Measurements from ENCODE around the gene KDM1A. TPM values are rescaled to one million over a fixed set of nuclear protein-coding genes. Genes with fewer than 3 reads are reported as not detected.

Gene KDM1A
- polyA plus RNA-seq, 3 donors = 131 to 139 (median 138) TPM

DNA sequence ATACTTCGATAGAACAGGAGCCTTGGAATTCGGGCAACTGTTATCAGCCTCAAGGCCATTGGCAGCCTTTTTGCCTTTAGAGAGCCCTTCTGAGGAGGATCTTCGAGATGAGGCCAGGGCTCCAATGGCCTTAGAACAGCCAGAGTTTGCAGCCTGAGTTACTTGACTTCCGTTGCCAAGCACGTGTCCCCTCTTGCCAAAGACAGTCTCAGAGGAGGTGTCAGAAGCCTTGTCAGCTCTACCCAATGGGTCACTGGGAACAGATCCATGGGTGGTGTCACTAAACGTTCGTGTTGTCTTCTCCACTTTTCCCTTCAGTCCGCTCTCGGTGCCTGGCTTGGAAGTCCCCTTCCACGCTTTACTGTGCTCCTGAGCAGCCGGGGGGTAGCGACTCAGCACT lies 73.2 kb downstream of the KDM1A start:
- no peak for DNase-seq (ENCODE audit: extremely low read depth in 1 of 11, low read depth in 9 of 11, low spot score in 4 of 11)

DNA sequence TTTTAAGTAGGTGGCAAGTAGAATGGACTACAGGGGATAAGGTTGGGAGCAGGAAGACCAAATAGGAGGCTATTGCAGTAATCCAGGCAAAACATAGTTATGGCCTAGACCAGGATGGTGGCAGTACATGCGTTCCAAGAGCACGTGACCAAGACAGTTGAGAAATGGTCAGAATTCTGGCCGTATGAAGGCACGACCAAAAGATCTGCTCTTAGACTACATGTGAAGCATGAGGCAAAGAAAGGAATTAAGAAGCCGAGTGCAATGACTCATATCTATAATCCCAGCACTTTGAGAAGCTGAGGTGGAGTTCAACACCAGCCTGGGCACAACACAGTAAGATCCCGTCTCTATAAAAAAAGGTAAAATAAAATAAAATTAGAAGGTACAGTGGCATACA lies 78.0 kb downstream of the KDM1A start:
- DNase-seq (ENCODE audit: extremely low read depth in 1 of 11, low read depth in 9 of 11, low spot score in 4 of 11) = no peak

DNA sequence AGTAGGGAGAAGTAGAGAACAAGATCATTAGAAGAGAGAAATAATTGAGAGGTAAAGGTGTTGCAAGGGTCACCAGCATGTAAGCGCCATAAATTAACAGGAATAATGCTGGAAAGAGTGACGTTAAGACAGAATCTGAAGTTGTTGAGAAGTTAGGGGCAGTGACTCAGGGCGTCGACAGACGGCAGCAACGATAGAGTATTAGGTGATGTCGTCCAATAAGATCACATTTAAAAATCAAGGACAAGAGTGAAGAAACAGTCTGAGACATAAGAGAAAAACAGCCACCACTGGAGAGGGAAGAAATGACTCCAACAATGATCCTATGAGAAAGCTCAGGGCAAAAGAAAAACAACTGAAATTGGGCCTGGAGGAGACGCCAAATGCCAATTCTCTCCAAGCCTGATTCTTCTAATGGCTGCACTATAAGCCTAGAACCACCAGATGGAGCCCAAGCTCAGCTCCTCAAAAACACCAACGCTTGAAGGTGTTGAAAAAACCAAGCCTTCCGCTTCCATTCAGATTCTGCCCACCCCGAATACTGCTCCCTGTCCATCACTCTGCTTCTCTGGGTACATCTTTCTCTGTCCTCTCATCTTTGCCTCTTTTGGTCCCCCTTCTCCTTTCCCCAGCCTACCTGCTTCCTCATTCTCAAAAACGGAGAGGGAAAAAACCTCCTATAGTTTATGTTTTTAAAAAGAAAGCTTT lies 79.3 kb downstream of the KDM1A start:
- DNase-seq (ENCODE audit: extremely low read depth in 1 of 11, low read depth in 9 of 11, low spot score in 4 of 11) = peak; percentile 13 to 66 (median 58)

DNA sequence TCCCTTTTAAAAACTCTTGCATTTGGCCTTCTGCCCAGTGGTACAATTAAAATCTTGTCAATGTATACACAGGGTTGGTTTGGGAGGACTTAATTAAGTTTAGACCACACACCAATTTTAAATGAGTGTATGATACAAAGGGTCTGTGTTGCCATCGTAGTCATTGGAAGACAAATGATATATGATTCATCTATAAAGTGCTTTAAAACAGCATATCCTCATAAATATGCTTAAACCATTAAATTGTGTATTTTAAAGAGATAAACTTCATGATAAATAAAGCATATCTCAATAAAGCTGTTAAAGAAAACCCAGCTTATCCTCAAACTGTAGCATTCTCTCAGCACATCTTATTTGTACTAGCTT lies 79.9 kb downstream of the KDM1A start:
- no peak for DNase-seq (ENCODE audit: extremely low read depth in 1 of 11, low read depth in 9 of 11, low spot score in 4 of 11)

DNA sequence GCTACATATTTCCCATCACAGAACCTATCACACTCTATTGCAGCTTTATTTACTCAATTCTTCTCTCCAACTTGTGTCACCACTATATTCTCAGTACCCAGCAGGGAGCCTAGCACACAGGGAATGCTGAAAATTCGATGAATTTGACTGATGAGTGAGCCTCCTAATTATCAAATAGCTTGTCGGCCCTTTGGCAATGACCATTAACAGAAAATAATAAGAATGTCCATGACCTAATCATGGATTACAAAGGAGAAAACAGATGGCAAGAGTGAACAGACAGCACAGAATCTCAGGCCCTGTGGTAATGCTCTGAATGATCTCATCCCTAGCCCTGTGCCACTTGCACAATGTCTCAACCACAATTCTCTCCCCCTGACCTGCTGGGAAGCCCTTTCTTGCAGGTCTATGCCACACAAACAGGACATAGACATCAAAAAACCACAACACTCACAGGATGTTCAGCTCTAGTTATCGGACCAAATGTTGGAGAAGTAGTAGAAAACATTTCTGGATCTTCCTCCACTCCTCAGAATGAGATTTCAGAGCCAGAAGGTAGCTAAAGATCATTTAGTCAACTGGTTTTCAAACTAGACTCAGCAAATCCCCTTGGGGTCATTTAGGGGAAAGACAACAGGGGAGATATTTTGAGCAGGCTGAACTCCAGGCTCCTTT lies 80.9 kb downstream of the KDM1A start:
- DNase-seq (ENCODE audit: extremely low read depth in 1 of 11, low read depth in 9 of 11, low spot score in 4 of 11) = no peak

DNA sequence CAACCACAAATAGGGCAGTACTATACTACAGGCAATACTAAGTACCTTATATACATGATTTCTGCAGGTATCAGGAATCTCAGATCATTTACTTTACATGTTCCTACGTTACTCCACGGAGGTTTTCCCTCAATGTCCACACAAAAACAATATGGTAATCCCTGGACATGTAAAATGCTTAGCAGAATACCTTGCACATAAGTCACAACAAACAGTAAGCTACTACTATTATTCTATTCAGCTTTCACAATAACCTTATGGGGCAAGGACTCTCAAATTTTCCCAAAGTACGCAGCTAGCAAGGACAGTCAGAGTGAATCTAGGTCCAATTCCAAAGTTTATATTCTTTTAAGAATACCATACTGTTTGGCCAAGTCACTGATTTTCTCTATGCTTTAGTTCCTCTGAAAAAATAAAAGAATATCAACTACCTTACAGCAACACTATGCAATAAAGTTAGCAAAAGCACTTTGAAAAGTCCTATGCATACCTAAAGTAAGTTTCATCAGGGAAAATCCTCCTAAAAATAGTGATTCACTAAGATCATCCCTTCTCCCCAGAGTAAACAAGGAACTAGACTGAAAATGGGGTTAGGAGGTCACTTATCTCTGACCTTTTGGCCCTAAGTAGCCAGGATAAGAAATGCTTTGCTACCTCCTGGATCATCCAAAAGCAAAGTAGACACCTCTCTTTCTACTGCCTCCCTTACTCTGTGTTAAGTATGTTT lies 82.0 kb downstream of the KDM1A start:
- no peak for DNase-seq (ENCODE audit: extremely low read depth in 1 of 11, low read depth in 9 of 11, low spot score in 4 of 11)

DNA sequence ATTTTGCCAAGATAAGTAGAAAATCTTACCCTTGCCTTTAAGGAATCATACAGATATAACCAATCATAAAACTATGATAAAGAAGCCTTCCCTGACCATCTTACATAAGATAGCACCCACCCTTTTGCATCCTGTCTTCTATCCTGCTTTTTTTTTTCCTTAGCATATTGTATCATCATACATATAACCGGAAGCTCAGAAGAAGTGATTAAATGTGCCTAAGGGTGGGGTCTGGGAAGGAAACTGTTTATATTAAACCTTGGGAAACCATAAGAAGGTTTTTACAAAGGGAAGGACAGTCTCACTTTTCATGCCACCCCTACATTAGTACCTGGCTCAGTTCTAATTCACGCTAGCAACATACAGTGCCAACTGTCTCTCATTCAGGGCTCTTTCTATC lies 82.6 kb downstream of the KDM1A start:
- DNase-seq (ENCODE audit: extremely low read depth in 1 of 11, low read depth in 9 of 11, low spot score in 4 of 11) = no peak

DNA sequence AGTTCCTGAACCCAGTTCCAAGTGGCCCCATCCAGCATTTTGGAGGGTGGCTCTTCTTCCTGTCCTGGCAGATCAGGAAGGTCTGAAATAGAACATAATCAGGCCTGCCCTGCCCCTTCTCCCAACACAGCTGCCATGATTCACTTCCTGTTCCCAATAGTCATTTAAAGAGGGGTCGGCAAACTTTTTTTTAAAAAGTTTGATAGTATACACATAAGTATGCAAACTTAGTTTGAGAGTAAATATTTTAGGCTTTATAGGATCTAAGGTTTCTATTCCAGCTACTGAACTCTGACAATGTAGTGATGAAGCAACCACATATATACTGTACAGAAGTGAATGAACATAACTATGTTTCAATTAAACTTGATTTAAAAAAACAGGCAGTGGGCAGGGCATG lies 83.0 kb downstream of the KDM1A start:
- no peak for DNase-seq (ENCODE audit: extremely low read depth in 1 of 11, low read depth in 9 of 11, low spot score in 4 of 11)

DNA sequence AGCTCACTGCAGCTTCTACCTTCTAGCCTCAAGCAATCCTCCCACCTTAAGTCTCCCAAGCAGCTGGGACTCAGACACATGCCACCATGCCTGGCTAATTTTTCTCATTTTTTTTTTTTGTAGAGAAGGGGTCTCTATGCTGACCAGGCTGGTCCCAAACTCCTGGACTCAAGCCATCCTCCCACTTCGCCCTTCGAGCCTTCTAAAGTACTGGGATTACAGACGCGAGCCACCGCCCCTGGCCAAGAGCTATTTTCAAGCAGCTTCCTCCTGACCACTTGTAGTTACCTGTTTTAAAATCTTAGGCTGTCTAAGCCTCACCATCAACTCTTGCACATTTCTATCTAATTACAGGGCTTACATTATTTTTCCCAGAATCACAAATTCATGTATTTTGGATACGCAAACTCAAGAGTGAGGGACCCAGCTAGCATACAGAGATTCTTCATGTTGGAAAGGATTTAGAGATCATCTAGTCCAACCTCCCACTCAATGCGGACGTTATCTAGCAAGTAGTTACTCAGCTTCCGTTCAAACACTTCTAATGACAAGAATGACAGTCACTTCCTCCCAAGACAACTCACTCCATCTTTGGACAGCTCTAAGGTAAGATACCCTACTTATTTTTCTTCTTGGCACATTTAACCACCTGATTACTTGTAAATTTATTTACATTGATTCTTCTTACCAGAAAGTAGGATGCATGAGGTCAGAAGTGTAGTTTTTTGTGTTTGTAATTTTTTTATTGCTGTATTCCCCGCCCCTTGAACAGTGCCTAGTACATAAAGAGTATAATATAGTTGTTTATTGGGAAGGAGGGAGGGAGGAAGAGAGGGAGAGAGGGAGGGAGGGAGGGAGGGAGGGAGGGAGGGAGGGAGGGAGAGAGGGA lies 84.0 kb downstream of the KDM1A start:
- DNase-seq (ENCODE audit: extremely low read depth in 1 of 11, low read depth in 9 of 11, low spot score in 4 of 11) = no peak

DNA sequence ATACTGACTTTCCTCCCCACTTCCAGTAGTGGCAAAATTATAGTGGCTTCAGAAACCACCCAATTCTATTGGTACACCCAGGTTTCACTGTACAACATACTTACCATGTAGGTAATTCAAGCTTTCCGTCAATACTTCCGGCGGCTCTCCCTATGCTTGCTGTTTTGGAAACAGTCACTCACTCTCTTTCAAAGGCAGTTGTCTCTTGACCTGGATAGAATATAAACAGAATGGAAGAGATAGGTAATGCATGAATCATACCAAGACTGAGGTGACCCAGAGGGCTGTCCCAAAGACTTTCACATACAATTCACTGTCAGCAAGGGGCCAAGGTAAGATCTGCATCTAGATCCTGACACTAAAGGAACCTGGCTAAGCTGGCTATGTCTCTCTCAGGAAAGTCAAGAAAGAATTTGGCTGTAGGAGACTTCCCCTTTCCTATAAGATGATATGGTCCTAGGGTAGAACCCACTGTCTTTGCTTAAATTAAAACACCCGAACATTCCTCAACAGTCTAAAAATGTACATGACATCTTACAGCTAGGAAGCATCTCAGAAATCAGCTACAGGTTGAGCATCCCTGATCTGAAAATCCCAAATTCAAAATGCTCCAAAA lies 89.8 kb downstream of the KDM1A start:
- DNase-seq (ENCODE audit: extremely low read depth in 1 of 11, low read depth in 9 of 11, low spot score in 4 of 11) = no peak

DNA sequence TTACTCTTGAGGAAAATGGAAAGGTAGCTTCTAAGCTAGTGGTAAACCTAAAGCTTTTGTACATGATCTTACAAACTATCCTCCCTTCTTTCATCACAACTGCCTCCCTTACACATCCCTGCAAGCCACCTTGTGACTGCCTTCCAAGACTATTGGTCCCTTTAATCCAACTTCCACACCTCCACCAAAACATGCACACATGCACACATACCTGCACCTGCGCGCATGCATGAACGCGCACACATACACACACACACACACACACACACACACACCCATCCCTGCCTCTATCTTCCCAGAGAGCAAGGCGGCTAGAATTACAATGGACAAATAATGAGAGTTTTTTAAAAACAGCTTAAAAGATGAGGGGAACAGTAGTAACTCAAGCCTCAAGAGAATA lies 91.1 kb downstream of the KDM1A start:
- no peak for DNase-seq (ENCODE audit: extremely low read depth in 1 of 11, low read depth in 9 of 11, low spot score in 4 of 11)

DNA sequence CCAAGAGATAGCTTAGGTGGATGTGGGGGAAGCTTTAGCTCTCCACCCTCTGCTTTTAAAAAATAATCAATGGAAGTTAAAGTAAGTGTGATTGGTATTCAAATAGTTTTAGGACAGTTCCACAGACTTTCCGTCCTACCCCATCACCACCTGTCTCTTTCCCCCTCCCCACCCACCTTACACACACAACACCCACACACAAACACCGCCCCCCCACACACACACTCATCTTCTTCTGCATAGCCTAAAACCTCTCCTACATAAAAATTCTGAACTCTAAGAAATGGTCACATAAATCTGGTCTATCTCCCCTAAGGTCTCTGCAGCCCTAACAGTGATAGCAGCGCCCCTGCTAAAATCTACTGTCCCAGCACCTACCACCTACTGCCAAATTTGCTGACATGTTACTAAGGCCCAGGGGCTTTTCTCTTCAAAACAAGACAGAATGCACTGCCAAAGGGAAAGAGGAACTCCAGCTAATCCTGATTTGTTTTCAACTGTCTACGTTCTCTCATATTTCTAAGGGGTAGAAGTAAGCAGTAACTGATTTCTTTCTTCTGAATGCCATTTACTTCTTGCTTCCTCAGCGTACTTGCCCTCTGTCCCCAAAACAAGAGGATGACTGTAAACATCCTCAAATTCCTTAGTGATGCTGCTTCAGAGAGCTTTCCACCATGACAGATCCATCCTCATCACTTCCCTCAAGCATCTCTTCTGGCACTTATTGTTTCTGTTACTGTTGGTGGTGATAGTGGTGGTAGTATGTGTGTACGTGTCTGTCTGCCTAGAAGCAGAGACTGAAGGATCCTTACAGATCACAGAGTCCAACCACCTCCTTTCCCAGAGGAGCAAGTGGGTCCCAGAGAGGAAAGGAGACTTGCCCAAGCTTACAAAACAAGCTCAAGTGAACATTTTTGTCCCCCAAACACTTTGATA lies 92.6 kb downstream of the KDM1A start:
- DNase-seq (ENCODE audit: extremely low read depth in 1 of 11, low read depth in 9 of 11, low spot score in 4 of 11) = no peak

DNA sequence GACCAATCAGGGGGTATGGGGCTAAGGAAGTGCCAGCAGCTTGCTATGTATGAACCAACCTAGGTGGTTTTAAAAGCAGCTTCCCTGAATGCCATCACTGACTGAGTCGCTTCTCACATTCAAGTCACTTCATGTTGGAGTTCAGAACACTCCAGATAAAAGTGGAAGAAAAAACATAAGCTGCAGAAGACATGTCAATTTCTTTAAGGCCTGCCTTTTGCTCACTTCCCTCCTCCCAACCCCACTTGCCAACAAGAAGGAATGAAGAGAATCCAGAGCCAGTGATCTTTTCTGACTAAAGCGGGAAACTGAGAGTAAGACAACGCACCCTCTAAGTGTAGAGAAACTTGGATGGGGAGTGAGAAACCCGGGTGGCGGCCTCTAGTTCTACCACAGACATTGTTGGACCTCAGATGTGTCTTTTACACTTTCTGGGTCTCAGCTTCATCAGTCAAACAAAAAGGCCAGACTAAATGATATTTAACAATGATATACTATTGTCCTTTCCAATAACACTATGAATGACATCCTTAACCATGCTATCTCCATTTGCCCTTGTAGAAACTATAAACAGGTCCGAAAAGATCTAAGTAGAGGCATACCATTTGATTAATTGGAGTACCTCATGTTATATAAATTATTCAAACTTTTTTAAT lies 95.3 kb downstream of the KDM1A start:
- no peak for DNase-seq (ENCODE audit: extremely low read depth in 1 of 11, low read depth in 9 of 11, low spot score in 4 of 11)

DNA sequence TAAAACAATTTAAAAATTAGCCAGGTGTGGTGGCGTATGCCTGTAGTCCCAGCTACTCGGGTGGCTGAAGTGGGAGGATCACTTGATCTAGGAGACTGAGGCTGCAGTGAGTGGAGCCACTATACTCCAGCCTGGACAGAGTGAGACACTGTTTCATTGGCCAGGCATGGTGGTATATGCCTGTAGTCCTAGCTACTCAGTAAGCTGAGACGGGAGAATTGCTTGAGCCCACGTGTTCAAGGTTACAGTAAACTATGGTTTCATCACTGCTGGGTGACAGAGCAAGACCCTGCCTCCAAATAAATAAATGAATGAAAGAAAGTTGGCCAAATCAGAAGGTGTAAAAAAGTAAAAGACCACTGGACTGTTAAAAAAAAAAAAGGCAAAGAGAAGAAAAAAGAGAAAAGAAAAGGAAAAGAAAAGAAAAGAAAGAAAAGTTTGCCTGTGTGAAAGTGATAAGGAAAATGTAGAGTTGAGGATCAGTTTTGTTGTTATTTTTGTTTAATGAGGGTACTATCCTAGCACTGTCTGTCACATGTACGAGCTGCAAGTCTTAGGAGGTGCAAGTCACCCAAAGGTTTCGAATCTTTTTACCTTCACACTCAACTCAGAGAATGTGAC lies 97.1 kb downstream of the KDM1A start:
- DNase-seq (ENCODE audit: extremely low read depth in 1 of 11, low read depth in 9 of 11, low spot score in 4 of 11) = no peak

DNA sequence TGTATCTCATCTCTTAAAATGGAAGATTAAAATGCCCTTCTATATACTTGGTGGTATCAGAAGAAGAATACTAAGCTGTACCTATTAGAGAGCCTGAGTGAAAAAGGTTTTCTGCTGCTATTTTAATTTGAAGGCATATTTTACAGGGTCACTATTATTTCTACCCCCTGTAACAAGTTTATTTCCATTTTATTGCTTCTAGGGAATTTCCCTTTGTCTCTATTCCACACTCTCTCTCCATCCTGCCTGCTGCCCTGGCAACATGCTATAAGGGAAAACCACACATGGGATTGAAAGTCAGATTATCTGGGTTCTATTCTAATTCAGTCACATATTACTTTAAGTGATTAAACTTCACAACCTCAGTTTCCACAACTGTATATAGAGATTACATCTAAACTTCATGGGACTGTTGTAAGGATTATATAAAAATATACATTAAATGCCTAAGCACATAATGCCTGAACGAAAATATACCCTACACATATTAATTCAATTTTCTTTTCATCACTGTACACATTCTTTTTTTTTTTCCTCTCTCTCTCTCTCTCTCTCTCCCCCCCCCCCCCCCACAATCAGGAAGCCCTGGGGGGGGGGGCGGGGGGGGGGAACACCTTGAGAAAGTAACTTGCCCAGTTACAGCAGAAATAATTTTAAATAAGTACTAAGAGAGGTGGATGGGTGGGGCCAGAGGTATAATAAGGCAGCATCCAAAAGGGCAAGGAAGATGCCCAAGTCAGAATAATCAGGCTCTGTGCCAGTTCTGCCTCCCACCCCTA lies 97.8 kb downstream of the KDM1A start:
- DNase-seq (ENCODE audit: extremely low read depth in 1 of 11, low read depth in 9 of 11, low spot score in 4 of 11) = no peak

DNA sequence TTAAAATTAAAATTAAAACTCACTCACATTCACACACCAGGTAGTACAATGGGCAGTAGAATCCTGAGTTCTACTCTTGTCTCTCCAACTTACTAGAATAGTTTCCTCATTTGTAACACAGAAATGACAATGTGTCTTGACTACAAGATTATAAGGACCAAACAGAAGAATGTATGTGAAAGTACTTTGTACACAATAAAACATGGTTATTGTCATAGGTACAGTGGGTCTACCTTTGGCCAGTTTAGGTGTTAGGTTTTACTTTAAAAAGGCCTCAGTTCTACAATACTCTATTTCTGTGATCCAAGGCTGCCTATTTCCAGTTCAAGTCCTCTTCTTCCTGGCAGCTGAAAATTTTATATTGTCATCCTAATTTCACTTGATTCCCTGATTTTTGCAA lies 99.1 kb downstream of the KDM1A start:
- DNase-seq (ENCODE audit: extremely low read depth in 1 of 11, low read depth in 9 of 11, low spot score in 4 of 11) = no peak
